Stomach (tissue), 4 donors: ENCODE measurements around the gene RERE.

ENCODE experiments used
- EP300 ChIP-seq: sonication (generic); formaldehyde crosslinking; IDR thresholded peaks from one replicate; pipeline ENCODE4 v1.6.1; 2017; ENCODE audit warnings: antibody characterized with exemption
- POLR2A ChIP-seq, 4 donors: fragments of 450-650 bp; IDR thresholded peaks; one replicate each; pipeline ENCODE4 v1.6.1; 2016; ENCODE audit warnings: antibody characterized with exemption in 4 of 4, control low read depth in 2 of 4, mild to moderate bottlenecking in 1 of 4, moderate library complexity in 1 of 4
- POLR2AphosphoS5 ChIP-seq, 3 donors: sonication (generic); formaldehyde crosslinking; IDR thresholded peaks; one replicate each; pipeline ENCODE4 v1.6.1; 2016; ENCODE audit warnings: antibody characterized with exemption in 3 of 3
- TF ChIP-seq, protein P1 (sequence below), 7 experiments: fragments of 450-650 bp in 4 of 7; fragments of 200-600 bp in 3 of 7; sonication (generic) in 3 of 7; IDR thresholded peaks; one replicate each; pipeline ENCODE4 v1.5.1; 2016 to 2019; ENCODE audit warnings: antibody characterized with exemption in 7 of 7, control low read depth in 2 of 7, mild to moderate bottlenecking in 1 of 7

DNA sequence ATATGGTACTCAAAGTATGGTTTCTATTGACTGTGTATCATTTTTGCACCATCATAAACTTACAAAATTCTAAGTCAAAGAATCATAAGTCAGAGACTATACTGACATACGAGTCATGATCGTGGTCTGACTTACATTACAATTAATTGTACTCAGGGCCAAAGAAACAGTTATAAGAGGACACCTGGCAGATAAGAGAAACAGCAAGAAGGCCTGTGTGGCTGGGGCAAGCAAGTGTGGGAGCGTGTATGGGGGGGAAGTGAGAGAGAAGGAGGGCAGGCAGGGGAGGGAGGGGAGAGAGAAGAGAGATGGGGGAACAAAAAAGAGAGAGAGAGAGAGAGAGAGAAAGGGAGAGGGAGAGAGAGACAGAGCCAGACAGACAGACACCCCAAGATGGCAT, 70.9 kb downstream of the RERE start:
- TF ChIP-seq EP300 (no peak), POLR2A (IDR thresholded peaks at IDR 0.05) (no peak), POLR2AphosphoS5 (IDR thresholded peaks at IDR 0.05) (no peak)
- TF ChIP-seq, protein P1, sequence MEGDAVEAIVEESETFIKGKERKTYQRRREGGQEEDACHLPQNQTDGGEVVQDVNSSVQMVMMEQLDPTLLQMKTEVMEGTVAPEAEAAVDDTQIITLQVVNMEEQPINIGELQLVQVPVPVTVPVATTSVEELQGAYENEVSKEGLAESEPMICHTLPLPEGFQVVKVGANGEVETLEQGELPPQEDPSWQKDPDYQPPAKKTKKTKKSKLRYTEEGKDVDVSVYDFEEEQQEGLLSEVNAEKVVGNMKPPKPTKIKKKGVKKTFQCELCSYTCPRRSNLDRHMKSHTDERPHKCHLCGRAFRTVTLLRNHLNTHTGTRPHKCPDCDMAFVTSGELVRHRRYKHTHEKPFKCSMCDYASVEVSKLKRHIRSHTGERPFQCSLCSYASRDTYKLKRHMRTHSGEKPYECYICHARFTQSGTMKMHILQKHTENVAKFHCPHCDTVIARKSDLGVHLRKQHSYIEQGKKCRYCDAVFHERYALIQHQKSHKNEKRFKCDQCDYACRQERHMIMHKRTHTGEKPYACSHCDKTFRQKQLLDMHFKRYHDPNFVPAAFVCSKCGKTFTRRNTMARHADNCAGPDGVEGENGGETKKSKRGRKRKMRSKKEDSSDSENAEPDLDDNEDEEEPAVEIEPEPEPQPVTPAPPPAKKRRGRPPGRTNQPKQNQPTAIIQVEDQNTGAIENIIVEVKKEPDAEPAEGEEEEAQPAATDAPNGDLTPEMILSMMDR (IDR thresholded peaks at IDR 0.05), result no peak
